Measurements from ENCODE around the gene HHATL.

- TF ChIP-seq NR2F1 (conservative IDR thresholded peaks at IDR 0.05) = no peak
- no peak for TF ChIP-seq CHD4 (IDR thresholded peaks at IDR 0.05)
- TF ChIP-seq, protein P1, sequence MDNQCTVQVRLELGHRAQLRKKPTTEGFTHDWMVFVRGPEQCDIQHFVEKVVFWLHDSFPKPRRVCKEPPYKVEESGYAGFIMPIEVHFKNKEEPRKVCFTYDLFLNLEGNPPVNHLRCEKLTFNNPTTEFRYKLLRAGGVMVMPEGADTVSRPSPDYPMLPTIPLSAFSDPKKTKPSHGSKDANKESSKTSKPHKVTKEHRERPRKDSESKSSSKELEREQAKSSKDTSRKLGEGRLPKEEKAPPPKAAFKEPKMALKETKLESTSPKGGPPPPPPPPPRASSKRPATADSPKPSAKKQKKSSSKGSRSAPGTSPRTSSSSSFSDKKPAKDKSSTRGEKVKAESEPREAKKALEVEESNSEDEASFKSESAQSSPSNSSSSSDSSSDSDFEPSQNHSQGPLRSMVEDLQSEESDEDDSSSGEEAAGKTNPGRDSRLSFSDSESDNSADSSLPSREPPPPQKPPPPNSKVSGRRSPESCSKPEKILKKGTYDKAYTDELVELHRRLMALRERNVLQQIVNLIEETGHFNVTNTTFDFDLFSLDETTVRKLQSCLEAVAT (IDR thresholded peaks at IDR 0.05) = no peak
- no peak for TF ChIP-seq PKNOX1 (IDR thresholded peaks at IDR 0.05)
- no peak for TF ChIP-seq STAT3 (IDR thresholded peaks at IDR 0.05; ENCODE audit: low read depth, low read length)
Observed at GRCh38 chr3:42729404-42730145, 27.0 kb upstream of the HHATL start.
